ENCODE data around the gene NGF. TPM values are rescaled to one million over a fixed set of nuclear protein-coding genes. Genes with fewer than 3 reads are reported as not detected.

NGF gene
- total and polyA plus RNA-seq, 12 donors = 1.8 to 21.6 (median 3.3) TPM

- no peak overlapping the region for H3K27ac ChIP-seq
- no peaks in the 10 kb centered on the region for H3K36me3 ChIP-seq
- ATAC-seq (no peak), DNase-seq (no peak)
- 70 to 82% methylated on average over 2 of the region's 2 CpGs for WGBS, 2 donors
- H3K4me3 ChIP-seq = no peak overlapping the region
- H3K4me1 ChIP-seq = peaks cover 0 to 43% (median 25%) of the 10 kb centered on the region in 9 donors
- intact Hi-C loops (cut with DNase I) = no loop called here
- H3K9me3 ChIP-seq = no peaks in the 10 kb centered on the region
- no peaks in the 10 kb centered on the region for H3K27me3 ChIP-seq
- no peak for TF ChIP-seq CTCF (IDR thresholded peaks at IDR 0.05)
These were observed 38.8 kb downstream of the NGF start for GRCh38 chr1:115299266-115299665.

- WGBS, 2 donors = 87% methylated on average over 2 of the region's 2 CpGs
- DNase-seq = no peak
- Histone ChIP-seq H3K36me3 (no peaks in the 10 kb centered on the region), H3K4me3 (no peak overlapping the region), H3K27ac (no peak overlapping the region), H3K27me3 (no peaks in the 10 kb centered on the region), H3K4me1 (peaks cover 0 to 48% (median 19%) of the 10 kb centered on the region in 9 donors), H3K9me3 (no peaks in the 10 kb centered on the region)
- TF ChIP-seq CTCF (IDR thresholded peaks at IDR 0.05) = no peak
- intact Hi-C loops (cut with DNase I) = no loop called here
- no peak for ATAC-seq
These were observed 41.1 kb downstream of the NGF start for GRCh38 chr1:115296981-115297380.

- H3K36me3 ChIP-seq = no peaks in the 10 kb centered on the region
- no peak overlapping the region for H3K27ac ChIP-seq
- DNase-seq (no peak), ATAC-seq (no peak)
- WGBS, 2 donors = 71 to 75% methylated on average over 3 of the region's 3 CpGs
- no peak for TF ChIP-seq CTCF (IDR thresholded peaks at IDR 0.05)
- H3K4me3 ChIP-seq = no peak overlapping the region
- peaks cover 0 to 48% (median 16%) of the 10 kb centered on the region in 9 donors for H3K4me1 ChIP-seq
- intact Hi-C loops (cut with DNase I) = no loop called here
- no peaks in the 10 kb centered on the region for H3K9me3 ChIP-seq
- H3K27me3 ChIP-seq = no peaks in the 10 kb centered on the region
These were observed 41.9 kb downstream of the NGF start for GRCh38 chr1:115295904-115296696.

GRCh38 chr1:115293899-115294298, 44.1 kb downstream of the NGF start:
- Histone ChIP-seq H3K27me3 (no peaks in the 10 kb centered on the region), H3K36me3 (no peaks in the 10 kb centered on the region), H3K4me1 (peaks cover 0 to 34% (median 7%) of the 10 kb centered on the region in 9 donors), H3K27ac (no peak overlapping the region), H3K9me3 (no peaks in the 10 kb centered on the region), H3K4me3 (no peak overlapping the region)
- no peak for TF ChIP-seq CTCF (IDR thresholded peaks at IDR 0.05)
- intact Hi-C loops (cut with DNase I) = no loop called here
- WGBS, 2 donors = 95% methylated on average over 3 of the region's 3 CpGs
- ATAC-seq (no peak), DNase-seq (no peak)

Measured in heart right ventricle (tissue), 16 donors.